GM19455 (cell line): ENCODE data around the gene CEP295NL.
"Not testable (repeated sequence)": the region's sequence is repeated elsewhere in the genome, so short reads cannot be mapped to it uniquely, and the experiment has no call there.

Experiments used
- ATAC-seq: cut with Tn5 transposase; IDR thresholded peaks from one replicate; pipeline ENCODE4 v1.9.1; 2021; ENCODE audit not compliant: unreplicated experiment

Gene CEP295NL

DNA sequence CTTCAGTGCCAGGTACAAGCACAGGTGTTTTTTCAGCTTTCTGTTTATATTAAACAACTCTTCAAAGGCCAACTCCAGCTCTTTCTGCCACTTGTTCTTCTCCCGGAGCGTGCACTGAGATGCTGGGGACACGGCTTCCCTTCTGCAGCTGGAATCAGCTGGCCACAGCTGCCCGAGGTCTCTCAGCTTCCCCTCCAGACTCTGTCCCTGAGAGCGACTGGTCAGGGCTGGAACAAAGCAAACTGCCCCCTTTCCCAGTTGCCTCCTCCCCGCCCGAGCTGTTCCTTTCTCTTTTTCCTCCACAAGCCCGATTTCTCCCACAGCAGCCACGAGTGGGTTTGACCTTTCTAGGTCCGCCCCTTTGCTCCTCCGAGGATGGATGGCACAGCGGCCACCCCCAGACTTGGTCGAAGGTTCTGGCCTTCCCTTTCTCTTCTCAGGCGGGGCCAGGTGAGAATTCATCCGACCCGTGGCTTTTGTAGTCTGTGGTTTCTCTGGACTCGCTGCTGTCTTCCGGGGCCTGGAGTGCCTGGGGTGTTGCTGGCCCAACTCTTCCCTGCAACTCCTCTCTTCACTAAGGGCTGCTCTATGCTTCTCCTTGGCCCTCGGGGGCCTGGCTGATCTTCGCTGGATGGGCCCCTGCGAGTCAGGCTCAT is 11.5 kb downstream of the CEP295NL start:
- ATAC-seq: no peak

DNA sequence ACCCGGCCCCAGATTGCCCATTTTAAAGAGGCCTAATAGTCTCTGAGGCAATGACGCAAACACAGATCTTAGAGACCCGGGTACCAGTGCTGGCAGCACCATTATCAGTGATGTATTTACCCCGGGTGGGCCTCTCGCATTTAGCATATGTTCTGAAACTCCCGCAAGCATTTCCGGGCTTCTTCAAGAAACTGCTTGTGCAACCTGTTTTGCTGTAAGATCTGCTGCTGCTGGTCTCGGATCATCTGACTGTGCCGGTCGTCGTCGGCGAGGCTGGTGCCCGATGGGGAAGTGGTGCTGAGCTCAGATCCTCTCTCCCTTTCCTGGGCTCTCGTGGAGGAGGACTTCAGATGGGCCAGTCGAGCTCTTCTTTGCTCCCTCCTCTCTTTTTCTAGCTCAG is 12.5 kb downstream of the CEP295NL start:
- ATAC-seq: no peak

DNA sequence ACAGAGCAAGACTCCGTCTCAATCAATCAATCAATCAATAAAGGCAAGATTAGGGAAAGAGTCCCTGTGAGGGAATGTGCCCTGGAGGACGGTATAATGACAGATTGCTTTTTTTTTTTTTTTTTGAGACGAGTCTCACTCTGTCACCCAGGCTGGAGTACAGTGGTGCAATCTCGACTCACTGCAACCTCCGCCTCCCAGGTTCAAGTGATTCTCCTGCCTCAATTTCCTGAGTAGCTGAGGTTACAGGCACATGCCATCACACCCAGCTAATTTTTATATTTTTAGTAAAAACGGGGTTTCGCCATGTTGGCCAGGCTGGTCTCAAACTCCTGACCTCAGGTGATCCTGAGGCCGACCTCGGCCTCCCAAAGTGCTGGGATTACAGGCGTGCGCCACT is 12.9 kb downstream of the CEP295NL start:
- ATAC-seq: not testable (repeated sequence)

DNA sequence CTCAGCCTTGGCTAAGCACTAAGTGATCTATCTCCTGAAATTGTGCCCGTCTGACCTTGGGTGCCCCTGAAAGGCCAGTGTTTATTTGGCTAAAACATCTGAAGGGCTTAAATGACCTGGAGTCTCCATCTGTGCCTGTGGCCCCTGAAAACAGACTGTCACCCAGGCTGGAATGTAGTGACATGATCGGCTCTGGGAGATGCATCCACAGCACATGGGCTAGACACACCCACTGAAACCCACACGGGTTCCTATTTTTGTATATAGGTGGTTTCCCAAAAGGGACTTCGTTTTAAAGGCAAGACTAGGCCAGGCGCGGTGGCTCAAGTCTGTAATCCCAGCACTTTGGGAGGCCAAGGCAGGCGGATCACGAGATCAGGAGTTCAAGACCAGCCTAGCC is 13.5 kb downstream of the CEP295NL start:
- no peak for ATAC-seq

DNA sequence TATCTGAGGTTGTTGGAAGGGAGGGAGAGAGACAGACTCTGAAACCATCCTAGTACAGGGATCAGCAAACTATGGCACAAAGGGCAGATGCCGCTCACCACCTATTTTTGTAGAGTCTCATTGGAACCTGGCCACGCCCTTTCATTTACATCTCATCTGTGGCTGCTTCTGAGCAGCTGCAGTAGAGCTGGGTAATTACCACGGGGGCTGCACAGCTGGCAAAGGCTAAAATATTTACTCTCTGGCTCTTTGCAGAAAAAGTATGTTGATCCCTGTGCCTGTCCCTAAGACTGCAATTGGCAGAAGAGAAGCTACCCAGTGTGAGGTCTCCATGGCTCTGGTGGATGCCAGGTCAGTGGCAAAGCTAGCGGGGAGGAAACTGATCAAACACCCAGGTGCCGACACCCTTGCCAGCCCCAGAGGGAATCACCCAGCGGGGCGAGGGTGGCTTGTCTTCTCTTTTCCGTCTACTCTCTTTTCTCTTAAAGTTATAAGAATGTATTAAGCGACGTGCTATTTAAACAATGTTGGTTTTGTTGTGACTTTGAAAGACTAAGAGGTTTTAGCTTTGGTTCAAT is 14.0 kb downstream of the CEP295NL start:
- ATAC-seq: no peak

DNA sequence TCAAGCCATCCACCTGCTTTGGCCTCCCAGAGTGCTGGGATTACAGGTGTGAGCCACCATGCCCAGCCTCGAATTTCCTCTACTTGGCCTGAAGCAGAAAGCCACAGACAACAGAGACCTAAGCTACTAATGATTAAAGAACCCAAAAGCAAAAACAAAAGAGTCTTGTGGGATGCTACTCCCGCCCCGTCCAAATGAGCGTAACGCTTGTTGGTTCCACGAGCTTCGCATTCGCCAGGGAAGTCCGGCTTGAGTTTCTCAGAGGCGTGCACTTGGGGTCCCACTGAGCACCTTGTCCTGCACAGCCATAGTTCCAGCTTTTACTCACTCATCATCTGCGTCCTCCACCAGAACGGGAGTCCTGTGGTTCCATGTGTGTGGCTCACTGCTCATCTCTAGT is 16.0 kb downstream of the CEP295NL start:
- ATAC-seq: no peak

DNA sequence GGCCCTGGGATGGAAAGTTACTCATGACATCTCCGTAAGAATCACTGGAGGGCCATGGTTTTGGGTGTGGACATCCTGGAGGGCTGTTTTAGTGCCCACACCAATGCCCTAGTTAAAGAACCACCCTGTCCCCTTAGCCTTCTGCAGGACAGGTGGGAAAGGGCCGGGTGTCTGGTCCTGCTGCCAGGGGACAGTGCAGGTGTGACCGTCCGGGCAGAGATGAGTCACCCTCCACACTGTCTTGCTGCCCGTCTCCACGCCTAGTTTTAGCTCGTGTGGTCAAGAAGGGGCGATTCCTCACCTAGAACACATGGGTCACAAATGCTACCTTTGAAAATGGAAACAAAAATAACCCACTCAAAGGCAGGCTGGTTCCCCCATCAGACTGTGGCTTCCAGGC is 17.0 kb downstream of the CEP295NL start:
- ATAC-seq: no peak

DNA sequence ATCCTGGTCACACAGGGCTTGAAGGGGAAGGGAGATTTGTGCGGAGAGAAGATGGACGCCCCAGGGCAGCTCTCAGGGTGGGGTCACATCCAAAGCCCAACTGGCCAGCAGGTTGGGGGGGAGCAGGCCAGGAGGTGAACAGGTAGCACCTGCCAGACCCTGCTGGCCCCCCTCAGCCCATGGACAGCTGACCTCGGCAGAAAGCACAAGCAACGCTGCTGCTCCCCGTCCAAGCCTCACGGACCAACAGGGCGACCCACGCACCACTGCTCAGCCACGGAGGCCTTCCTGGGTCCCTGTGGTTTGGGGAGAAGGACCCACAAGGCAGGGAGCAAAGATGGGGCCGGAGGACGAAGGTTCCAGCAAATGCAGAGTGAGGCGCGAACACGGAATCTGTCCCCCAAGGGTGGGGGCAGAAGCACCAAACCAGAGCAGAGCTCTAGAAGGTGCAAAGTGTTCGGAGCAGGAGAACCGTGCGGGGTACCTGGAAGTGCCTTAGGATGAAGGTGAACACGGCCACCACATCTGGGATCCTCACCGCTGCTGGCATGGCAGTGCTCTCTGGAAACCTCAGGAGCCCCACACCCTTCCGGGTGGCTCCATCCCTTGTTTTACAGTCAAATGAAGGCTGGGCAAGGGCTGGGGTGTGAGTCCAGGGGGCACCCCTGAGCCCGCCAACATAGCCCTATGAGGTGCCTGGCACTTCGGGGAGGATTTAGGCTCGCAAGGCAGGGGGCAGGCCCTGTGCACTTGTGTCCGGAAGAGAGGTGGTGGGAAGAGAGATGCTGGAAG is 17.9 kb downstream of the CEP295NL start:
- ATAC-seq: no peak

DNA sequence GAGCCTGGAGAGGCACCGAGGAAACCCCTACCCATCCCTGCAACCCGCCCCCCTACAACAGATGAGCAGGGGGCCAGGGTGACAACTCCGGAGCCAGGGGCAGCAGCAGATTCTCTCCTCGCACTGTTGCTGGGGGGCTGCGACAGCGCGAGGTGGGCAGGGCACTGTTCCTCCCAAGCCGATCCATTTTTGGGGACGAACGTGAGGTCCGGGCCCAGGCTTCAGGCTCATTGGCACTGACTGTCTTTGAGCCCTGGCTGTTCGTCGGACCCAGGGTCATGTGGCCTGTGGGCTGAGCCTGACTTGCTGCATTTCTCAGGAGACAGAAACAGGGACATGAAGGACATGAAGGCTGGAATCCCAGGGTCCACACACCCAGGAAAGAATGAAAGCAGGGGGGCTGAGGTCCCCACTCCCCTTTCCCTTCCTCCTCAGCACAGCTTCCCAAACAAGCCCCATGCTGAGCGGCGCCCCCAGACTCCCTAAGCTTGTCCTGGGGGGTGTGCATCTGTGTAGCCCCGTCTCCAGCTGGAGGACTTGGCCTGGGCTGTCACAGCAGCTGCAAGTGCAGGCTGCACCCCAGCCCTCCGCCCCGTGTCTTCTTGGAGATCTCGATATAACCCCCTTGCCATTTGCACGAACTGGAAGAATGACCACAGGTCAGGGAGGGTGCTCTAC is 18.7 kb downstream of the CEP295NL start:
- no peak for ATAC-seq

DNA sequence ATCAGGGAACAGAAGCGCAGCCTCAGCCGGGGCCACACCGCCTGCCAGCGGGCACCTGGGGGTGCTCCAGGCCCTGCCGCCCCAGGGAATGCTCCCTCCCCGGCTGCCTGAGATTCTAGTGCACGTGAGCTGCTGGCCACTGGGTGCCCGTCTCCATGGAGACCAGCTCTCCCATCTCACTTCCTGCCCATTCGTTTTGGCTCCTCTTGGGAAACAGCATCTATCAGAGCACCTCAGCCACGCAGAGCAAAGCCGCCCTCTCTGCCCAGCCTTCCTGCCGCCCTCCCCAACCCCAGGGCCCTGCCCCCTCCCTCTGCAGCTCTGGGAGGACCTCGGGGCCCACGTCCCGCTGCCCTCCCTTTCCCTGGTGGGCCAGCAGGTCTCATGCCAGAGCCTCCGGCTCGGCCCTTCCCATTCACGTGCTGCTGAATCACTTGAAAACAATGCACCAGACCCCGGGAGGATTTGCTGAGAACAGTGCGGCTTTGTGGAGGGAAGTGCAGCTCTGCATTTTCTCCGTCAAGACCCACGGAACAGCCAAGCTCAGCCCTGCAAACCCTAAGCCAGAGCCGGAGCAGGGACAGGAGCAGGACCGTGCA is 19.4 kb downstream of the CEP295NL start:
- ATAC-seq: no peak

DNA sequence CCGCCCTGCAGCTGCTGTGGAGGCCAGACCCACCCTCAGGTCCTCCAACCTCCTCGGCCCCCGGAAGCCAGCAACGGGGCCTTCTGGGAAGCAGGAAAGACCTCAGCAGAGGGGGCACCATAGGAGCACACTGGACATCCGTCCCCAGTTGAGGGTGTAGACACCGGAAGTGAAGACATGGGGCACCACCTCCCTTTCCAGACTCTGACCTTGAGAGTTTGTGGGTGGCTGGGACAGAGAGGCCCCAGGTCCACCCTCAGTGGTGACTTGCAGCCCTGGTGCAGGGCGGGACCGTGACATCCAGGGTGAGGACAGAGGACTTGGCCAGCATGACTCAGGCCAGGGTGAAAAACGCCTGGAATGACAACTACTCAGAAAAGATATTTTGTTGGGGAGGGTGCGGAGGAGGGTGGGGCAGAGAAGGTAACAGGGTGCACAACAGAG is 19.9 kb downstream of the CEP295NL start:
- ATAC-seq: no peak

DNA sequence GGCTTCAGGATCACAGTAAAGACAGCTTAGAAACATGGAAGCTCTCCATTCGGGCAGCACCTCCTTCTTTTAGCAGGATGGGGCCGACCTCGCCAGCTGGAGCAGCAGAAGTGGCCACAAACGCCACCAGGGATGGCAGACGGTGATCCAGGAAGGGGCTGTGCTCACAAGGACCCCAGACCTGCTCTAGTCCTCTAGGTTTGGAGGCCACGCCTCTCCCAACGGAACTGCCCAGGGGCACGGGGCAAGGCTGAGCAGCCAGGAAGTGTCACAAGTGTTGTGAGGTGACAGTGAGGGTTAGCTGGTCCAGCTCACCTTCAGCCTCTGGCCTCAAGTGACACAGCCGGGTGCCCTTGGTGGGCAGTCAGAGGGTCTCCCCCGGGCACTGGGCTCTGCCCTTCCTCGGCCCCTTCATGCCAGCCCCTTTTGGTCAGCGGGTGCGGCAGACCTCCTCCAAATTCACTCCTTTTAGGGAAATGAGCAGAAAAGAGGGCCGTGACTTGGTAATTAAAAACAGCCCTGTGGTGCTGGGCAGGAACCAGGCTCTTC is 20.4 kb downstream of the CEP295NL start:
- no peak for ATAC-seq

DNA sequence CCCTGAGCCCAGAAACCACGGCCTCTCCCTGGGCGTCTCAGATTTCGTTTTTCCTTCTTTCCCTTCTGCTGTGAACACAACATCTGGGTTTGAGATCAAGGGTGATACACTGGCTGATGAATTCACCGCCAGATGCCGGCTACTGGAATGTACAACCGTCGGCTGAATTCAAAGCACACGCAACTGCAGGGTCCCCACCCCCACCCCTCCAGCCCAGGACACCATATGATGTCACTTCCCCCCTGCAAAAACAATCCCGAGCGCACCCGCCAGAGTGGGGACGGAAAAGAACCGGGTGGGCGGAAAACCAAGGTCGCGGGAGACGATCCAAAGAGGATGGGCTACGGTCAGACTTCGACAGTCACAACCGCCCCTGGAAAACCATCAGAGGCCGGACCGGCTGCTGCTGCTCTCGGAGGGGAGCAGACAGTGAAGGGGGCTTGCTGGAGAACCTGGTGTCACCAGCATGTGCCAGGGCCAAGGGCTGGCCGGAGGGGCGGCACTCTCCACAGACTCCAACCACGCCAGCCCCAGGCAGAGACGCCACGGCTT is 23.3 kb downstream of the CEP295NL start:
- ATAC-seq: no peak

DNA sequence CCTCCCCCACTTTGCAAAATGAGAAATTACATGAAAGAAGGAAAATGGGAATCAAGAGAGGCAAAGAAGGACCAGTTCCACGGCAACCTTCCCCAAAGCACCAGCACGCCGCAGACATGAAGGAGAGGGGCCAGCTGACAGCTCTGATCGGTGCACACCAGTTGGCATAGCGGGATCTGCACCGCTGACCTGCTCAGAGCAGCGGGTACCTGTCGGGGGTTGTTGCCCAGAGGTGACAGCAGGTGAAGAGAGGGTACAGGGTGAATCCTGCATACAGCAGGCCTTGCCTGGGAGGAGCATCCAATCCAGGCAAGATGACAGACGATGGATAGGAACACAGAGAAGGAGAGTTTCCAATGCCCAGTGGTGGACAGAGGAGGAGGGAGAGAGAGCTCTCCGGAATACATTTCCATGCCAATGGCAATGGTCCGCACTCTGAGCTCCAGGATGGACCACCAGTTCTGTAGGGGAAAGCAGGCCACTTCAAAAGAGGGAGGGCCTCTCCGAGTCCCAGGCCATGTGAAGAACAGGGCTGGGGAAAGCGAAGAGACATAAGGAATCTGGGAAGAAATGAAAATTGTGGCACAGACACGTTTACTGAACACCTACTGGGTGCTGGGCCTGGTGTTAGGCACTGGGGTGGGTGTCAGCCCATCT is 24.0 kb downstream of the CEP295NL start:
- ATAC-seq: no peak

DNA sequence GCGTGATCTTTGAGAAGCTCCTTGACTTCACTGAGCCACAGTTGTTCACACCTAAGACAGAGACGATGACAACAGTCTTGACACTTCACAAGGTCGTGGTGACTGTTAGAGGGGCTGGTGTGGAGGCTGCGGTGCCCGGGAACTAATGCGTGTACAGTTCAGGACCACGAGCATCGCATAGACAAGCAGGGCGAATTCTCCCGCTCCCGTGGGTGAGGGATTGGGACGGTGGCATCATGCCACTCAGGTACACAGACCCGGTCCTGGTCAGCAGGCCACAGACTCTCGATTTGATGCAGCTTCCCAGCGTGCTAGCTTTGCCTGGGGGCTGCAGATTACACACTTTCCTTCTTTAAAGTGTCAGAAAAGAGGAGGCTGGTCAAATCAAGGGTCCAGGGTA is 24.7 kb downstream of the CEP295NL start:
- no peak for ATAC-seq

DNA sequence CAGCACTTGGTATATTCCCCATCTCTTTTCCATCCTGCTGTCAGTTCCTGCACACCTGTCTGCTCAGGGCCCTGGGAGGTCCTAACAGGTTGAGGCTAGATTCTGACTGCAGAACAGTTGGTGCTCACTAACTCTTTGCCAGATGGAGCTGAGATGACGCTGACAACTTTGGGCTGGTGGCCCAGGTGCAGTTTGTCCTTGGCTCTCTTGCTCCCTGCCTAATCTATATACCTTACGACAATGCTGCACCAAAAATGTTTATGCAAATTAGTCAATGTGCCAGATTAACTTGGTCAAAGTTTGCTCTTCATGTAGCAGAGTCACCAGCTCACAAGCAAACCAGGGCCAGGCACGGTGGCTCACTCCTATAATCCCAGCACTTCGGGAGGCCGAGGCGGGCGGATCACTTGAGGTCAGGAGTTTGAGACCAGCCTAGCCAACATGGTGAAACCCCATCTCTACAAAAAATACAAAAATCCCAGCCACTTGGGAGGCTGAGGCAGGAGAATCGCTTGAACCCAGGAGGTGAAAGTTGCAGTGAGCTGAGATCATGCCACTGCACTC is 26.0 kb downstream of the CEP295NL start:
- ATAC-seq: not testable (repeated sequence)

DNA sequence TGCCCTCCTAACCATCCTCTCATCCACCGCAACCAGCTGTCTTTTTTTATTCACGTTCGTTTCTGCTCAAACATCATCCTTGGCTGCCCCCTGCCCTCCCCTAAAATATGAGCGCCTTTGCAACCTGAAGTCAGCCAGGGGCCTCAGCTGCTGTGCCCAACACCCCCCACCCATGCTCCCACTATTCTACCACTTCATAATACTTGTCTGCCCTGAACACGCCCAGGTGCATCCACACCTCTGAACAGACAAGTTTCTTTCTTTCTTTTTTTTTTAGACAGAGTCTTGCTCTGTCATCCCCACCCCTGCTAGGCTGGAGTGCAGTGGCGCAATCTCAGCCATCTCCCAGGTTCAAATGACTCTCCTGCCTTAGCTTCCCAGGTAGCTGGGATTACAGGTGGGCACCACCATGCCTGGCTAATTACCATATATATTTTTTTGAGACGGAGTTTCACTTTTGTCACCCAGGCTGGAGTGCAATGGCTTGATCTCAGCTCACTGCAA is 26.9 kb downstream of the CEP295NL start:
- ATAC-seq: no peak

DNA sequence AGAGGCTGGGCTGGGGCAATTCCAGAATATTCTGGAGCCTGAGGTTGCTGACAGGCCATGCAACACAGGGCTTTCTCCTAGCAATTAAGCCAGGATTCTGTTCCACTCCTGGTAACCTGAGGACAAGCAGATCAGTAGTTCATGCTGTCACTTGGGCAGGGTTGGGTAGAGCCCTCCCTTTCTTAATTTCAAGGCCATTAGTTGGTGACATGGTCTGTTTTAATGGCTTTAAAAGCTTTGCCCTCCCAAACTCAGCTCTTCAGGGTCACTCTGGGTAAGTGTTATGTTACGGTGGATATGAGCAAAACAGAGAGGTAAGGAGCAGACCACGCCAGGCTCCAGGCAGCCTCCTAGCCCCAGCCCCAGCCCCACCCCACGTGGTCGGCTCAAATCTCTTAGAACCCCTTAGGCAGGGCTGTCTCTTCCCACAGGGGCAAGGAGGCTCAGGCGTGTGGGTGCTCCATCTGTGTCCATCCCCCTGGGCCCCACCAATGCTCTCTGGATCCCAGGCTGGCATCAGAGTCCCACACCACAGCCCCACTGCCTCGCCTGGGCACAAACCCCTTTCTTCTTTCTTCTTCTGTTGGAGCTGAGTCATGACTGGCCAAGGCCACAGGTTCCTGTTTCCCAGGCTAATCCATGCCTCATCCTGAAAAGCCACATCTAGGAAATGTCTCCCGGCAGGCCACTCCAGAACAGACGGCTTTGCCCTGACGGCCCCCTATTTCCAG is 27.5 kb downstream of the CEP295NL start:
- ATAC-seq: no peak
